AG09309 (cell line): ENCODE measurements around the gene FGF7.

ENCODE experiments used
- DNase-seq: peaks from one replicate; pipeline ENCODE4 v3.0.0-alpha.2; 2010; ENCODE audit warnings: low read depth
- H3K4me3 ChIP-seq: 2 replicates; pipeline ENCODE4 v1.5.1; 2011; ENCODE audit warnings: mild to moderate bottlenecking, low read depth, low read length, moderate library complexity; ENCODE audit not compliant: control insufficient read depth
- CTCF ChIP-seq: IDR thresholded peaks from 2 replicates; pipeline ENCODE4 v1.5.1; 2011; ENCODE audit warnings: mild to moderate bottlenecking, low read depth, low read length, inconsistent platforms; ENCODE audit not compliant: insufficient read depth, control insufficient read depth; ENCODE audit errors: missing control alignments

The FGF7 gene

GRCh38 chr15:49456166-49456565 lies 33.1 kb downstream of the FGF7 start:
- no peak for TF ChIP-seq CTCF
- no peak overlapping the region for H3K4me3 ChIP-seq
- DNase-seq = no peak

GRCh38 chr15:49458145-49458544 lies 35.1 kb downstream of the FGF7 start:
- no peak for TF ChIP-seq CTCF
- H3K4me3 ChIP-seq = no peak overlapping the region
- DNase-seq = no peak

GRCh38 chr15:49460411-49460941 lies 37.4 kb downstream of the FGF7 start:
- DNase-seq = no peak
- no peak for TF ChIP-seq CTCF
- H3K4me3 ChIP-seq = no peak overlapping the region

- no peak overlapping the region for H3K4me3 ChIP-seq
- DNase-seq = no peak
- no peak for TF ChIP-seq CTCF
Measured at GRCh38 chr15:49462232-49462844, 39.3 kb downstream of the FGF7 start.

- no peak overlapping the region for H3K4me3 ChIP-seq
- DNase-seq = no peak
- no peak for TF ChIP-seq CTCF
Measured at GRCh38 chr15:49464522-49464921, 41.5 kb downstream of the FGF7 start.

- no peak overlapping the region for H3K4me3 ChIP-seq
- TF ChIP-seq CTCF = no peak
- DNase-seq = no peak
Measured at GRCh38 chr15:49466119-49466518, 43.1 kb downstream of the FGF7 start.
